OCI-LY1 (cell line): ENCODE data around the gene FUBP3.

ENCODE experiments used
- CTCF ChIP-seq: fragments of 200-600 bp; sonication (generic), shearing (Covaris generic); IDR thresholded peaks from 2 replicates; pipeline ENCODE4 v1.5.1; 2017; ENCODE audit warnings: mild to moderate bottlenecking, antibody characterized with exemption, low read length, moderate library complexity, mixed read lengths
- EZH2 ChIP-seq: fragments of 200-600 bp; sonication (generic), shearing (Covaris generic); IDR thresholded peaks from 2 replicates; pipeline ENCODE4 v1.8.0; 2017; ENCODE audit warnings: borderline replicate concordance, mixed run types, mild to moderate bottlenecking, antibody characterized with exemption, low read length, moderate library complexity, mixed read lengths

DNA sequence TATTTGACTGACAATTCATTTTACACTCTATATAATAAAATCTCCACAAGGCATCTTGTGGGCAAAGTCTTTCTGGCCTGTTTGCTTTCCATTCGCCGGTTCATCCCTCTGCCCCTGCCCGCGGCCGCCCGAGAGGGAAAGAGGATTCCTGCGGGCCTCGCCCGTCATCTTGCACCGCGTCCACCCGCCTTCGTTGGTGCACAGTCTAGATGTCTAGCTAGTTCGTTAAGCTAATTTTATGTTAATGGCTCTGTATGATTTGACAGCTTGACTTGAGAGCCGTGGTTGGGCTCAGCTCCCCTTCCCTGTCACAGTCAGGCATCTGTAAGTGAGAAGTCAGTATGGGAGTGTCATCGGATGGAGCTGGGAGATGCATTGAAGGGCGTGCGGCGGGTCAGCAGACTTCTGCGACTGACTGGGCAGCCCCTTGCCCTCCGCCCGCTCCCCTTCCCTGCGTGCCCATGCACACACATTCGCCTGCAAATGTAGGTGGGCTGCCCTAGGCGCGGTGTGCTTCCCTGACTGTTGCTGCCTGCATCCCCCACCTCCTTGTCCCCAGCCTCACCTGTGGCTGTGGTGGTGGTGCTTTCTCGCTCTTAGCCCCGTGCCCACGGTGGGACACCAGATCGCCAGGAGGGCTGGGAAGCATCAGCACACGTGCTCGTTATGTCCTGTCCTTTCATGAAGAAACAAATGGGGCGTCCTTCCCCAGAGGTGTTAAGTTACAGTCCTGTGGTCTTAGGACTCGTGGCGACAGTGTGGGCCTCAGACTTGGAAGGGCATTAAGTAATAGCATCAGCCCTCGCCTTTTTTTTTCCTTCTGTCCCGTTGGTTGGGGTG lies 59.1 kb downstream of the FUBP3 start:
- TF ChIP-seq CTCF (no peak), EZH2 (no peak)
